SK-MEL-5 (cell line): ENCODE measurements around the gene MATR3. TPM values are rescaled to one million over a fixed set of nuclear protein-coding genes. Genes with fewer than 3 reads are reported as not detected.

Experiments
- DNase-seq: peaks from one replicate; pipeline ENCODE4 v3.0.0-alpha.2; 2016; ENCODE audit warnings: low read depth, low spot score
- in situ Hi-C: cut with HindIII; loops from 2 replicates; pipeline ENCODE4 v1.10.0; 2016; ENCODE audit warnings: low sequenced_read_pairs, high pct_unique_total_duplicates, low pct_unique_long_range_greater_than_20kb
- small RNA-seq, 2 experiments: library from RNA; depleted of rRNA; stranded (forward); fragments of <200 nt; gene quantifications; one replicate each; pipeline ENCODE3, GENCODE V24; 2014
- total RNA-seq: library from RNA; depleted of rRNA; stranded (reverse); fragments of >200 nt; shearing (Covaris generic); gene quantifications from 2 replicates; pipeline ENCODE4 v1.2.3, GENCODE V29; 2014; rRNA removed

MATR3 gene
- total RNA-seq, 1 experiment from 2014 or later: 295 TPM

DNA sequence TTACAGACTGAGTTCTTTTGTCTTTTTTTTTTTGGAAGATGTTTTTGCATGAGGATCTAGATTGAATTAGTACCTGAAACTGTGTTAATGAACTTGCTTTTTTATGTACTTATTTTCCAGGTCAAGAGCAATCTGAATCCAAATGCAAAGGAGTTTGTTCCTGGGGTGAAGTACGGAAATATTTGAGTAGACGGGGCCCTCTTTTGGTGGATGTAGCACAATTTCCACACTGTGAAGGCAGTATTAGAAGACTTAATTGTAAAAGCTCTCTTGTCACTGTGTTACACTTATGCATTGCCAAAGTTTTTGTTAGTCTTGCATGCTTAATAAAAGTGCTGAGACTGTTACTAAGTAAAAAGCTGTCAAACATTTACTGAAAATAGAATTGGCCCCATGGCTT is 75.1 kb downstream of the MATR3 start:
- DNase-seq: peak; percentile 30
- in situ Hi-C loops: no loop called here

DNA sequence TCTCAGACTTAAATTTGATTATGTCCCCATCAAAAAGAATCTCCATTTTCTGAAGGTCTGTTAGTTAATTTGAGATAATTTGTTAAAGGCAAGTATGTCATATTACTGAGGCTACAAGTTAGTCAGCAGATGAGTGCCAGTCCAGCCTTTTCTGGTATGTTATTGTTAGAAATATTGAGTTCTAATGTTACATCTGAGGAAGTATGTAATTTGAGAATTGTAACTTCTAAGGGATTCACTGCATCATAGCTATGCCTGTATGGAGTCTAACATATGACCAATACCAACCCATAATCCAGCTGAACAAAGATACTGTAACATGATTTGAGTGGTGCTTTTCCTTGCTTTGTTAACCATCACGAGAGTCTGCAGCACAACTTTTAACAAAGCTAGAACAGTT is 75.6 kb downstream of the MATR3 start:
- DNase-seq: no peak
- in situ Hi-C loops: no loop called here

DNA sequence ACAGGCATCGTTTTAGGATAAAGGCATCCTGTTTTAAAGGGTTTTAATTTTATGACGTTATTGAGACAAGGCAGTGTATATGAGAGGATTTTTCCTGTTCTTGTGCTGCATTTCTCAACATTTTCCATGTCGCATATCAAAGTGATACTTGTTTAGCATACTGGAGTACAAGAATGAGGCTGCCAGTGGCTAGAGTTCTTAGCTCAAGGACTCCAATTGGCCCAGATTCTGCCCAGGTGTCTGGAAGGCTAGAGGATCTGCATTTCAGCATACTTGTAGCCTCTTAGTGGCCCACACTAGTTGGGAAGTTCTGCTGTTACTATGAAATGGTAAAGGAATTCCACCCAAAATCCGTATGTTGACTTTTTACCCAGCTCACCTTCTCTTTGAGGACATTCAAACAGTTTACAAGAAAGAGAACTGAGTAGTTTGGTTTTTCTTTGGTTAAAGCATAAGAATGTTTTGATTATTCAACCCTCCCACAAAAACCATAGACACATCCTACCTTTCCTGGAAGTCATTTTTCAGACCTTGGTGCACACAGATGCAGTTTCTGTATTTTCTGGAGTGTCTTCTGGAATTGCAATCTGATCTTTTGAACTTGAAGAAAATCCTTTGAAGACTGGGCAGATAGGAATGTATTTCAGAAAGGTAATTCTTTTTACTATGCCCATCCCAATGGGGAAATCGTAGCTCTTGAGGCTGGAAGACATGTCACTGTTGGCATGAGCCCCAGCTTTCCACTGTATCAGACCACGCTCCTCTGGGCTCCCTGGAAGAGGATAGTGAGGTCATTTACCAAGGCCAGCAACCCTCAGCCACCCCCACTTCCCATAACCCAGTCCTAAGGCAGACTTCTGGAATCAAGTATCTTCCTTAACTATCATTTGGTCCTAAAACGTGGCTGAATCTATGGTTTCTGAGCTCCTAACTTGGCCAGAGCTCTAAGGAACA is 78.2 kb downstream of the MATR3 start:
- DNase-seq: no peak
- in situ Hi-C loops: no loop called here

DNA sequence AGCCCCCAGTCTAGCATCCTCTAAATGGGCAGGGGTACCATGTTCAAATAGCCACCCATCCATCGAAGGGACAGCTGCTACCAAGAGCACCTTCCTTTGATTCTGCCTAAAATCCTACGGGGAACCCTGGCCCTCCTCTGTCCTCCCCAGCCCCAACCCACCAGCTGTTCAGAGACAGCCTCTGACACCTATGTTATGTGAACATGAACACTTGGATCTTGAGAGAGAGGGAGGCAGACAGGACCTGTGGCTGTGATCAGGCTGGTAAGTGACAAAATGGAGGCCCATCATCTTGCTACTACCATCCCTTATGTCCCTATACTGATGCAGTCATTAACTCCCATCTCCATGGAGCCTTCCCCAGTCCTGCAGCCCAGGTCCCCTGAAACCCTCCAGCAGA is 81.4 kb downstream of the MATR3 start:
- in situ Hi-C loops: no loop called here
- no peak for DNase-seq

DNA sequence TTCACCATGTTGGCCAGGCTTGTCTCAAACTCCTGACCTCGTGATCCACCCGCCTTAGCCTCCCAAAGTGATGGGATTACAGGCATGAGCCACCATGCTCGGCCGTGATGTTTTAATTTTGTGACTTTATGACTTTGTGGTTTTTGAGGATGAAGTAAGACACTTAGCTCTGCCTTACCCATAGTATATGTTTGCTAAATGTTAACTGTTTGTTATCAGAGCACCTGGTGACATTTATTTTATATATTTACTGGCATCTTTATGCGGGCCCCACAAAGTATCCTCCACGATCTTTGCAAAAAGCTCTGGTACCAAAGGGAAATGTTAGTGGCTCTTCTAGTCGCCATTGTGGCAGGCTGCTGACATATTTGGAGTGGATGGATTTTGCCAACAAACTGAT is 82.8 kb downstream of the MATR3 start:
- DNase-seq: no peak
- in situ Hi-C loops: no loop called here

DNA sequence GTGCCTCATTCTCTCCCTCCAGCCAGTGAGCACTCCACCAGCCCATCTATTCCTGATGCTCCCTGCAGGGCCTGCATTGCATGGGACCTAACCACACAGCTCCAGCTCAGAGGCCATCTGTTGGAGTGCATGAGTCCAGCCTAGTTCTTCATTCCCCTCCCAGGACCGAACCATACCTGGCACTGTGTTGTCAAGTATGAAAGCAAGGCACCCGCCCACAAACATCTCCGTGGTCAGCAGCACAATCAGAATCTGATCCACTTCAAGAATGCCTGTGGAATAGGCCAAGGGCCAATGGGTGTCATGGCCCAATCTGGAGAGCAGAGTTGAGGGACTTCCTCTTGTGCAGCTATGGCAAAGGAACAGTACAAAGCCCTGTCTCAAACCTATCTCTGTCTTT is 83.7 kb downstream of the MATR3 start:
- in situ Hi-C loops: no loop called here
- no peak for DNase-seq

DNA sequence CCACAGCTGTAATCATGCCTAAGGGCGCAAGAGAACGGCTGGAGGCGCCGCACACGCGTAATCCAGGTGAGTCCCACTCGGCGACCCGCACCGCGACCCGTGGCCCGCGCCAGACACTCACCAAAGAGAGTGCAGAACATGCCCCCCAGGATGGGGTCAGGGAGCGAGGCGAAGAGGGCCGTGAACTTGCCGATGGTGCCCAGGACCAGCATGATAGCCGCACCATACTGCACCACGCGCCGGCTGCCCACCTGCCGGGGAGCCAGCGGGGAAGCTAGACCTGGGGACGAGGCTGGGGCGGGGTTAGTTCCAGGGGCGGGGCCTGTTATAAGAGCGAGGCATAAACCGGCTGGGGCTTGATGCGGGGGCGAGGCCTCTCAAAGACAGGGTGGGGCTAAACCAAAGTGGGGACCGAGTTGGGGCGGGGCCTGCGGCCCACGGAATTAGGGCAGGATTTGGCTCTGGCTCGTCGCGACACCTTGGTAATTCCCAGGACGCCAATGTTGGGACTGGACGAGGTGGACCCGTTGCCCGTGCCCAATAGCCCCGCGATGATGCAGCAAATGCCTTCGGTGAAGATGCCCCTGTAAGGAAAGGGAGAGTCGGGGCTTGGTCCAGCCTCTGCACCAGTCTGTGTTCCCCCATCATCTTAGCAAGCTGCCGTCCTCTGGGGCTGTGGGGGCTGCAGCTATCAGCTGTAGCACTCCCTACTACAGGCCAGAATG is 84.7 kb downstream of the MATR3 start:
- no peak for DNase-seq
- in situ Hi-C loops: no loop called here

DNA sequence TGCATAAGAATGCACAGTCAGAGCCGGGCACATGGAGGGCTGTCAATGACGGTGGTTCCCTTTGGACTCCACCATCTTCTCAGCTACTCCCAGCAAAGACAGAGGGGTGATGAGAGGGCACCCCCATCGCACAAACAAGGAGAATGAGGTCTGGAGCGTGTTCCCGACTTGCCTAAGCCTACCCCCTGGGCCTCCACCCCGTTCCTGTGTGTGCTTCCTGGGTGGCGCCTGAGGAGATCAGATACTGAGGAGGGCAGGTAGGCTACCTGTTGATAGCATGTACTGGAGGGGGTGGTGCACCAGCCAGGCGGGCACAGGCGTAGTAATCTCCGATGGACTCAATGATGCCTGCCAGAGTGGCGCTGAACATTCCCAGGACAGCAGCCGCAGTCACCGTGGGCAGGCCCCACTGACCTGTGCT is 85.4 kb downstream of the MATR3 start:
- in situ Hi-C loops: no loop called here
- DNase-seq: no peak

DNA sequence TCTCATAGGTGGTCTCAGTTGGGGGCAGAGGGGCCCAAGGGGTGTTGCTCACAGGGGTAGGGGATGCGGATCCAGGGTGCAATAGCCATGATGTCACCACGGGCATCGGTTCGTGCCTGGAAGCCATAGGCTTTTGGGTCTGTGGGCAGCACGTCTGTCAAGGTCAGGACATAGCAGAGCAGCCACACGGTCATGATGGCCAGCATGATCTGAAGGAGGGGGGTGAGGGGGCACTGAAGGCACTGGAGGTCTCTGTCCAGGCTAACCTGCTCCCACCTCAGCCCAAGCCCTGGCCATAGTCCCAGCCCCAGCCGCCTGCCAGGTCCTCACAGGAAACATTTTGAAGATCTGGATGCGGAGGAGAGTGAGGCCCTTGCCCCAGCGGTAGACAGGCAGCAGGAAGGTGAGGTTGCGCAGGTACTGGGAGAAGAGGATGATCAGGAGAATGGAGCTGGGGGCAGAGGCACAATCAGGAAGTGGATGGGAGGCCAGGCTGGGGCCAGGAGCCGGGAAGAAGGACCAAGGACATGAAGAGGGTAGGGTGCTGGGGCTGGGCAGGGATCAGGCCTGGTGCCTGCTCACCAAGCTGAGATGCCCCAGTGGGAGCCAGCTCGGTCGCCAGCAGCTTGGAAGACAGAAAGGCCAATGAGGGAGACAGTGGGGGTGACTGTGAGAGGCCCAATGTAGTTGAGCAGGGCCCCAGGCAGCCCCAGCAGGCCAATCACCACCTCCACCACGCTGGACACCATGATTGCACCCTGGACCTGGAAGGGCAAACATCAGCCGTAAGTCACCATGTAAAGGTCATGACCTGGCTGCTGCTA is 86.3 kb downstream of the MATR3 start:
- in situ Hi-C loops: no loop called here
- DNase-seq: no peak

Small RNA genes within 50 kb of the gene (small RNA-seq; reads per million reads assigned to genes)
- gene RNA5SP195 (0 to 0.10 reads per million in 2 experiments), gene SNORA74A (3.5 to 28.5 reads per million in 2 experiments), gene SNORA74D (32.6 to 66.5 reads per million in 2 experiments)

Other genes starting within 250 kb of the MATR3 start
- 66.1 and 68.2 TPM in 2 replicates for gene SIL1, start 95.4 kb upstream of the MATR3 start, total RNA-seq
- 84.1 and 98.7 TPM in 2 replicates for gene PAIP2, start 48.1 kb downstream of the MATR3 start, total RNA-seq
- not detected in 2 replicates for gene SLC23A1, start 89.6 kb downstream of the MATR3 start, total RNA-seq
- gene MZB1, start 96.2 kb downstream of the MATR3 start, total RNA-seq: not detected in 2 replicates
- 0.03 and 0.19 TPM in 2 replicates for gene PROB1, start 101.4 kb downstream of the MATR3 start, total RNA-seq
- 9.7 and 13.3 TPM in 2 replicates for gene SPATA24, start 110.3 kb downstream of the MATR3 start, total RNA-seq
- 6.0 and 9.0 TPM in 2 replicates for gene DNAJC18, start 145.8 kb downstream of the MATR3 start, total RNA-seq
- not detected in 2 replicates for gene ECSCR, start 169.0 kb downstream of the MATR3 start, total RNA-seq
- not detected in 2 replicates for gene SMIM33, start 177.3 kb downstream of the MATR3 start, total RNA-seq
- 0.29 and 1.0 TPM in 2 replicates for gene STING1, start 189.0 kb downstream of the MATR3 start, total RNA-seq